OCI-LY1 (cell line): ENCODE results near the gene HTR4.

ENCODE experiments used
- H2AFZ ChIP-seq: fragments of 200-600 bp; sonication (generic), shearing (Covaris generic); 2 replicates; pipeline ENCODE4 v1.6.0; 2014; ENCODE audit warnings: antibody characterized with exemption, mild to moderate bottlenecking, low read length
- H3F3A ChIP-seq: fragments of 200-600 bp; sonication (generic), shearing (Covaris generic); 2 replicates; pipeline ENCODE4 v1.6.0; 2014; ENCODE audit warnings: mild to moderate bottlenecking, antibody characterized with exemption, low read length, moderate library complexity; ENCODE audit not compliant: insufficient read depth
- H3K27ac ChIP-seq: fragments of 200-600 bp; sonication (generic); 2 replicates; pipeline ENCODE4 v1.5.1; 2014; ENCODE audit warnings: low read length, mixed run types, mild to moderate bottlenecking, low read depth; ENCODE audit not compliant: poor library complexity, severe bottlenecking
- H3K27me3 ChIP-seq: fragments of 200-600 bp; sonication (generic); 2 replicates; pipeline ENCODE4 v1.6.0; 2014; ENCODE audit warnings: antibody characterized with exemption, mild to moderate bottlenecking, low read length, moderate library complexity; ENCODE audit not compliant: insufficient read depth
- H3K36me3 ChIP-seq: fragments of 200-600 bp; sonication (generic); 2 replicates; pipeline ENCODE4 v1.6.1; 2014; ENCODE audit warnings: mild to moderate bottlenecking, antibody characterized with exemption, low read length, moderate library complexity, mixed read lengths; ENCODE audit not compliant: insufficient read depth
- H3K4me1 ChIP-seq: fragments of 200-600 bp; sonication (generic); 2 replicates; pipeline ENCODE4 v1.5.1; 2014; ENCODE audit warnings: mild to moderate bottlenecking, low read length, moderate library complexity; ENCODE audit not compliant: insufficient read depth, severe bottlenecking
- H3K4me2 ChIP-seq: fragments of 200-600 bp; sonication (generic), shearing (Covaris generic); 2 replicates; pipeline ENCODE4 v1.6.1; 2014; ENCODE audit warnings: low read length
- H3K4me3 ChIP-seq: fragments of 200-600 bp; sonication (generic); 2 replicates; pipeline ENCODE4 v1.5.1; 2014; ENCODE audit warnings: low read length, low read depth, mild to moderate bottlenecking, mixed read lengths; ENCODE audit not compliant: poor library complexity, severe bottlenecking
- H3K79me2 ChIP-seq: fragments of 200-600 bp; shearing (Covaris generic); 2 replicates; pipeline ENCODE4 v1.6.1; 2016; ENCODE audit warnings: mixed run types, low read length, mixed read lengths; ENCODE audit not compliant: insufficient read depth
- H3K9ac ChIP-seq: fragments of 200-600 bp; sonication (generic), shearing (Covaris generic); 2 replicates; pipeline ENCODE4 v1.6.1; 2014; ENCODE audit warnings: mild to moderate bottlenecking, low read length, mixed read lengths
- H3K9me2 ChIP-seq: fragments of 200-600 bp; sonication (generic), shearing (Covaris generic); 2 replicates; pipeline ENCODE4 v1.6.1; 2014; ENCODE audit warnings: low read depth, mild to moderate bottlenecking, low read length, mixed read lengths
- H3K9me3 ChIP-seq: fragments of 200-600 bp; shearing (Covaris generic); 2 replicates; pipeline ENCODE4 v1.6.1; 2014; ENCODE audit warnings: low read length, mixed read lengths
- H4K20me1 ChIP-seq: fragments of 200-600 bp; sonication (generic), shearing (Covaris generic); 2 replicates; pipeline ENCODE4 v1.6.0; 2016; ENCODE audit warnings: mild to moderate bottlenecking, low read length; ENCODE audit not compliant: insufficient read depth
- CTCF ChIP-seq: fragments of 200-600 bp; sonication (generic), shearing (Covaris generic); IDR thresholded peaks from 2 replicates; pipeline ENCODE4 v1.5.1; 2017; ENCODE audit warnings: mild to moderate bottlenecking, antibody characterized with exemption, low read length, moderate library complexity, mixed read lengths
- EZH2 ChIP-seq: fragments of 200-600 bp; sonication (generic), shearing (Covaris generic); IDR thresholded peaks from 2 replicates; pipeline ENCODE4 v1.8.0; 2017; ENCODE audit warnings: borderline replicate concordance, mixed run types, mild to moderate bottlenecking, antibody characterized with exemption, low read length, moderate library complexity, mixed read lengths

Gene HTR4

GRCh38 chr5:148585988-148586387 lies 68.3 kb downstream of the HTR4 start:
- Histone ChIP-seq H3K9ac (no peak overlapping the region), H3K27me3 (no peaks in the 10 kb centered on the region), H2AFZ (no peak overlapping the region), H3K36me3 (no peaks in the 10 kb centered on the region), H3K79me2 (no peaks in the 10 kb centered on the region), H3K27ac (no peak overlapping the region), H4K20me1 (no peaks in the 10 kb centered on the region), H3K4me3 (no peak overlapping the region), H3K9me2 (no peaks in the 10 kb centered on the region), H3K4me2 (no peak overlapping the region), H3K4me1 (no peaks in the 10 kb centered on the region), H3F3A (no peaks in the 10 kb centered on the region), H3K9me3 (no peaks in the 10 kb centered on the region)
- no peak for TF ChIP-seq EZH2
- TF ChIP-seq CTCF, result no peak

- Histone ChIP-seq H3K36me3 (no peaks in the 10 kb centered on the region), H3F3A (no peaks in the 10 kb centered on the region), H2AFZ (no peak overlapping the region), H3K79me2 (no peaks in the 10 kb centered on the region), H4K20me1 (no peaks in the 10 kb centered on the region), H3K9ac (no peak overlapping the region), H3K4me3 (no peak overlapping the region), H3K27me3 (no peaks in the 10 kb centered on the region), H3K9me2 (no peaks in the 10 kb centered on the region), H3K4me2 (no peak overlapping the region), H3K4me1 (no peaks in the 10 kb centered on the region), H3K27ac (no peak overlapping the region), H3K9me3 (no peaks in the 10 kb centered on the region)
- TF ChIP-seq CTCF (no peak), EZH2 (no peak)
These were observed 70.2 kb downstream of the HTR4 start for GRCh38 chr5:148584103-148584502.

- no peak overlapping the region for H3K4me3 ChIP-seq
- H2AFZ ChIP-seq, result no peak overlapping the region
- no peak overlapping the region for H3K27ac ChIP-seq
- H3F3A ChIP-seq, result no peaks in the 10 kb centered on the region
- H3K4me2 ChIP-seq, result no peak overlapping the region
- no peaks in the 10 kb centered on the region for H3K4me1 ChIP-seq
- H3K9me3 ChIP-seq, result no peaks in the 10 kb centered on the region
- H4K20me1 ChIP-seq, result no peaks in the 10 kb centered on the region
- no peaks in the 10 kb centered on the region for H3K79me2 ChIP-seq
- no peak for TF ChIP-seq EZH2
- no peak for TF ChIP-seq CTCF
- H3K27me3 ChIP-seq, result no peaks in the 10 kb centered on the region
- H3K36me3 ChIP-seq, result no peaks in the 10 kb centered on the region
- no peak overlapping the region for H3K9ac ChIP-seq
- H3K9me2 ChIP-seq, result no peaks in the 10 kb centered on the region
These were observed 70.8 kb downstream of the HTR4 start for GRCh38 chr5:148583421-148583965.
